HG02759 (cell line): ENCODE measurements around the gene ADD3.

Experiments used
- ATAC-seq: cut with Tn5 transposase; IDR thresholded peaks from one replicate; pipeline ENCODE4 v1.9.1; 2021; ENCODE audit warnings: mild to moderate bottlenecking, moderate library complexity; ENCODE audit not compliant: unreplicated experiment

The ADD3 gene

GRCh38 chr10:110172155-110172554 lies 164.4 kb downstream of the ADD3 start:
- no peak for ATAC-seq

GRCh38 chr10:110174201-110174600 lies 166.4 kb downstream of the ADD3 start:
- no peak for ATAC-seq

DNA sequence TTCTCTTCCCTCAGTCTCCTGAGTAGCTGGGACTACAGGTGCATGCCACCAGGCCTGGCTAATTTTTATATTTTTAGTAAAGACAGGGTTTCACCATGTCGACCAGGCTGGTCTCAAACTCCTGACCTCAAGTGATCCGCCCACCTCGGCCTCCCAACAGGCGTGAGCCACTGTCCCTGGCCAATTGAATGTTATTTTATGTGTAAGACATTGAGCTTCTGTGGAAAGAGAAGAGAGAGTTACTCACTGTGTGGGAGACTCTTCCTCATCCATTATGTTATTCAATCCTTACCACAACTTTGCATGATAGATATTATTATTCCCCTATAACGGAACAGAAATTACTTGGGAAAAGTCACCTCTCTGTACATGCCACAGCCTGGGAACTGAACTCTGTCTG lies 167.0 kb downstream of the ADD3 start:
- no peak for ATAC-seq

GRCh38 chr10:110175406-110175805 lies 167.6 kb downstream of the ADD3 start:
- ATAC-seq: no peak

DNA sequence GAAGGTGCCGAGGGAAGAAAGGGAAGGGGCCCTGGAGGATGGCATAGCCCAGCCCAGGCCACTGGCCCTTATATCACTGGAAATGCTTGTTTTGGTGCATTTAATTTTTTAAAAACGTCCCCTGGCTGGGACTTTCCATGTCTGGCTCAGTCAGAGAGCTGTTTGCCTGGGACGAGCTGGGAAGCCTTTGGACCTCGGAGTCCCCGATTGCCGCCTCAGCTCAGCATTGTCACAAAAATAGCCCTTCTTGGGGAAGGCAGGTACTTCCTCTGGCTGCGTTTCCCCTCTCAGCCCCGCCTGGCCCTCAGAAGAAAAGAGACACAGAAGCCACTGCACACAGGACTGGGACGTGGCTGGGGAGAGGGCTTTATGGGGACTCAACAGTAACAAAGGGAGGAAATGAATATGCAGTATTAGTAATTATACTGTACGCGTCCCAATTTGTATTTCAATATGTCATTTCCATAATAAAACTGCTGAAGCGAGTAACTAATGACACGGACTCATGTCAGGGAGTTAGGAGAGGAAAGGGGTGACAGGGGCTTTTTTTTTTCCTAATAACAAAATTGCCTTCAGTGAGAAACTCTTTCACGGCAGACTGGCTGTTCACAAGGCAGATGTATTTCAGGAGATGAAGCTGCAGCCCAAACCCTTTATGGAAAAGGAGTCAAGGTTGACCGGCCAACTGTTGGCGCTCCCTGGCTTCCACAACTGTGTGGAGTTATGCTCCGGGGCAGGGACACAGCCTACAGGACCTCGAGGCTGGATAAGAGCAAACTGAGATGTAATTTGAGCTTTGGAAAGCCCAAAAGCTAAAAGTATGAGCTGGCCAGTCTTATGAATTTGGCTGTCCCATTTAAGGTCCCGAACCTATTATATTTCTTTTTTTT lies 168.6 kb downstream of the ADD3 start:
- ATAC-seq: no peak

DNA sequence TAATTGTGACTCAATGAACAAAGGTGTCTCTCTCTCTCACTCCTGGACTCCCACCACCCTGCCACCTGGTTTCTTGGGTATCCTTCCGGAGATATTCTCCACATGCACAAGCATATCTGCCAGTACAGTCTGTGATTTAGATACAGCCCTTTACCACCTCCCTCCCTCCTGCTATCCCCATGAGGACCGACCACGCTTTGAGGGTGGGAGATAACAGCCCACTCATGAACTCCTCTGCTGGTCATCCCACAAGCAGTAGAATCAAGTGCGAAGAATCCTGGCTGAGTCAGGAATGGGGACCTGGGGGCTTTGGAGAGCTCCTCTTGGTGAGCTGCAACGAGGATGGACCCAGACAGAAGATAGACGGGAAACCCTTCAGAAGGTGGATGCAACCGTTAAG lies 171.4 kb downstream of the ADD3 start:
- ATAC-seq: no peak

GRCh38 chr10:110181451-110181850 lies 173.7 kb downstream of the ADD3 start:
- no peak for ATAC-seq

- no peak for ATAC-seq
Observed at GRCh38 chr10:110181911-110182310, 174.1 kb downstream of the ADD3 start.

DNA sequence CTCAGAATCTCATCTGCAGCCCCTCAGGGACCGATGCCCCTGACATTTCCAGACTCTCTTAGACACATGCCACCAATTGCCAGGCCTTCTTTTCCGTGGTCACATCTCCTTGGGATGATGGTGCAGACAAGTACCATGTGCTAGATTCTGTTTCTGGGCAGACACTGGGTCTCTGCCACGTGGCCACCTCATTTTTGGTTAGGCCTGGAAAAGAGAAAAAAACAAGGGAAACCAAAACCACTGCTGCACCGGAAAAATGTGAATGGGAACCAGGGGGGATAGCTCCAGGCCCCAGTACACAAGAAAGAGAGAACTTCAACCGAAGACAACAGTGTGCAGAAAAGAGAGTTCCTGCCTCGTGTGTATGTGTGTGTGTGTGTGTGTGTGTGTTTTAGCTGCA lies 176.6 kb downstream of the ADD3 start:
- ATAC-seq: no peak
